WTC11 (cell line): ENCODE results near the gene FGF14.

Experiments used
- ATF1 ChIP-seq: sonication (generic); formaldehyde crosslinking; IDR thresholded peaks from 2 replicates; pipeline ENCODE4 v1.8.1; 2023; ENCODE audit warnings: mild to moderate bottlenecking, moderate library complexity, missing genetic modification reagents
- CREB1 ChIP-seq: sonication (generic); formaldehyde crosslinking; IDR thresholded peaks from 2 replicates; pipeline ENCODE4 v1.8.0; 2023; ENCODE audit warnings: mild to moderate bottlenecking, missing genetic modification reagents
- CTCF ChIP-seq: fragments of 200-600 bp; IDR thresholded peaks from 2 replicates; pipeline ENCODE4 v1.8.0; 2022; ENCODE audit warnings: antibody characterized with exemption
- GABPB1 ChIP-seq: sonication (generic); formaldehyde crosslinking; IDR thresholded peaks from 2 replicates; pipeline ENCODE4 v1.8.1; 2023; ENCODE audit warnings: mild to moderate bottlenecking, missing genetic modification reagents
- HMGA2 ChIP-seq: fragments of 250-450 bp; sonication (Bioruptor Pico); IDR thresholded peaks from 2 replicates; pipeline ENCODE4 v1.4.0; 2021; ENCODE audit warnings: mild to moderate bottlenecking, moderate library complexity
- MAX ChIP-seq: sonication (generic); formaldehyde crosslinking; IDR thresholded peaks from 2 replicates; pipeline ENCODE4 v1.8.0; 2022; ENCODE audit warnings: mild to moderate bottlenecking, missing genetic modification reagents
- MYBL2 ChIP-seq: sonication (generic); formaldehyde crosslinking; IDR thresholded peaks from 2 replicates; pipeline ENCODE4 v1.8.1; 2023; ENCODE audit warnings: mild to moderate bottlenecking, moderate library complexity, missing genetic modification reagents
- NFE2L1 ChIP-seq: sonication (generic); formaldehyde crosslinking; IDR thresholded peaks from 2 replicates; pipeline ENCODE4 v1.8.1; 2023; ENCODE audit warnings: missing genetic modification reagents
- SP1 ChIP-seq: sonication (generic); formaldehyde crosslinking; conservative IDR thresholded peaks from 2 replicates; pipeline ENCODE4 v1.8.1; 2022; ENCODE audit warnings: missing genetic modification reagents
- USF2 ChIP-seq: sonication (generic); formaldehyde crosslinking; IDR thresholded peaks from 2 replicates; pipeline ENCODE4 v1.8.1; 2023; ENCODE audit warnings: mild to moderate bottlenecking, missing genetic modification reagents, moderate library complexity
- TF ChIP-seq, protein P1 (sequence below): sonication (generic); formaldehyde crosslinking; conservative IDR thresholded peaks from 2 replicates; pipeline ENCODE4 v1.8.1; 2023; ENCODE audit warnings: mild to moderate bottlenecking, low read depth, missing genetic modification reagents, moderate library complexity

GRCh38 chr13:102328909-102329308, 72.9 kb downstream of the FGF14 start:
- no peak for TF ChIP-seq CTCF
- TF ChIP-seq MYBL2 (CRISPR knock-in tag) = no peak
- TF ChIP-seq CREB1 (CRISPR knock-in tag) = no peak
- no peak for TF ChIP-seq GABPB1
- TF ChIP-seq NFE2L1 (CRISPR knock-in tag) = no peak
- no peak for TF ChIP-seq ATF1 (CRISPR knock-in tag)
- no peak for TF ChIP-seq MAX (CRISPR knock-in tag)
- no peak for TF ChIP-seq SP1 (CRISPR knock-in tag)
- TF ChIP-seq HMGA2 (CRISPR knock-in tag) = no peak
- TF ChIP-seq, protein P1, sequence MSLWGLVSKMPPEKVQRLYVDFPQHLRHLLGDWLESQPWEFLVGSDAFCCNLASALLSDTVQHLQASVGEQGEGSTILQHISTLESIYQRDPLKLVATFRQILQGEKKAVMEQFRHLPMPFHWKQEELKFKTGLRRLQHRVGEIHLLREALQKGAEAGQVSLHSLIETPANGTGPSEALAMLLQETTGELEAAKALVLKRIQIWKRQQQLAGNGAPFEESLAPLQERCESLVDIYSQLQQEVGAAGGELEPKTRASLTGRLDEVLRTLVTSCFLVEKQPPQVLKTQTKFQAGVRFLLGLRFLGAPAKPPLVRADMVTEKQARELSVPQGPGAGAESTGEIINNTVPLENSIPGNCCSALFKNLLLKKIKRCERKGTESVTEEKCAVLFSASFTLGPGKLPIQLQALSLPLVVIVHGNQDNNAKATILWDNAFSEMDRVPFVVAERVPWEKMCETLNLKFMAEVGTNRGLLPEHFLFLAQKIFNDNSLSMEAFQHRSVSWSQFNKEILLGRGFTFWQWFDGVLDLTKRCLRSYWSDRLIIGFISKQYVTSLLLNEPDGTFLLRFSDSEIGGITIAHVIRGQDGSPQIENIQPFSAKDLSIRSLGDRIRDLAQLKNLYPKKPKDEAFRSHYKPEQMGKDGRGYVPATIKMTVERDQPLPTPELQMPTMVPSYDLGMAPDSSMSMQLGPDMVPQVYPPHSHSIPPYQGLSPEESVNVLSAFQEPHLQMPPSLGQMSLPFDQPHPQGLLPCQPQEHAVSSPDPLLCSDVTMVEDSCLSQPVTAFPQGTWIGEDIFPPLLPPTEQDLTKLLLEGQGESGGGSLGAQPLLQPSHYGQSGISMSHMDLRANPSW (CRISPR knock-in tag) = no peak
- TF ChIP-seq USF2 = no peak
